Osteocyte (in vitro differentiated cells): ENCODE measurements around the gene LPGAT1. TPM values are rescaled to one million over a fixed set of nuclear protein-coding genes. Genes with fewer than 3 reads are reported as not detected.

Source experiments
- DNase-seq: peaks from one replicate; pipeline ENCODE4 v3.0.0; 2021; ENCODE audit warnings: mixed read lengths; ENCODE audit not compliant: unreplicated experiment; ENCODE audit errors: extremely low spot score
- H3K27ac Mint-ChIP-seq: one replicate; pipeline ENCODE4 v1.8.0; 2021; ENCODE audit warnings: mild to moderate bottlenecking, mixed read lengths; ENCODE audit not compliant: unreplicated experiment
- H3K27me3 Mint-ChIP-seq: one replicate; pipeline ENCODE4 v1.8.0; 2021; ENCODE audit warnings: mixed read lengths; ENCODE audit not compliant: unreplicated experiment
- H3K36me3 Mint-ChIP-seq: one replicate; pipeline ENCODE4 v1.8.0; 2021; ENCODE audit warnings: mixed read lengths; ENCODE audit not compliant: unreplicated experiment
- H3K4me1 Mint-ChIP-seq: one replicate; pipeline ENCODE4 v1.8.0; 2021; ENCODE audit warnings: mixed read lengths; ENCODE audit not compliant: unreplicated experiment
- H3K4me3 Mint-ChIP-seq: one replicate; pipeline ENCODE4 v1.8.0; 2021; ENCODE audit warnings: mild to moderate bottlenecking, moderate library complexity, mixed read lengths; ENCODE audit not compliant: unreplicated experiment
- H3K9me3 Mint-ChIP-seq: one replicate; pipeline ENCODE4 v1.8.0; 2021; ENCODE audit warnings: mixed read lengths; ENCODE audit not compliant: unreplicated experiment
- CTCF ChIP-seq: fragments of 200-600 bp; sonication (generic); IDR thresholded peaks from 2 replicates; pipeline ENCODE4 v1.5.0; 2021; ENCODE audit warnings: antibody characterized with exemption, mild to moderate bottlenecking, moderate library complexity
- total RNA-seq: library from RNA; stranded (reverse); gene quantifications from 2 replicates; pipeline ENCODE4 v1.2.1, GENCODE V29; 2021

LPGAT1 gene
- total RNA-seq, 1 donor from 2014 or later: 51.3 TPM

- DNase-seq: no peak
- no peak overlapping the region for H3K27ac Mint-ChIP-seq
- H3K27me3 Mint-ChIP-seq: no peaks in the 10 kb centered on the region
- H3K36me3 Mint-ChIP-seq: peaks cover 24% of the 10 kb centered on the region
- H3K4me3 Mint-ChIP-seq: no peak overlapping the region
- TF ChIP-seq CTCF: no peak
- no peaks in the 10 kb centered on the region for H3K4me1 Mint-ChIP-seq
- no peaks in the 10 kb centered on the region for H3K9me3 Mint-ChIP-seq
These were observed 79.1 kb downstream of the LPGAT1 start for GRCh38 chr1:211751438-211751837.

- no peak for TF ChIP-seq CTCF
- H3K27ac Mint-ChIP-seq: no peak overlapping the region
- no peak for DNase-seq
- H3K4me1 Mint-ChIP-seq: peaks cover 6% of the 10 kb centered on the region
- no peaks in the 10 kb centered on the region for H3K9me3 Mint-ChIP-seq
- H3K4me3 Mint-ChIP-seq: no peak overlapping the region
- no peaks in the 10 kb centered on the region for H3K27me3 Mint-ChIP-seq
- H3K36me3 Mint-ChIP-seq: peaks cover 23% of the 10 kb centered on the region
These were observed 80.0 kb downstream of the LPGAT1 start for GRCh38 chr1:211750599-211750998.

- Mint-ChIP-seq H3K27me3 (no peaks in the 10 kb centered on the region), H3K4me3 (no peak overlapping the region), H3K4me1 (peaks cover 18% of the 10 kb centered on the region), H3K36me3 (peaks cover 23% of the 10 kb centered on the region), H3K27ac (no peak overlapping the region), H3K9me3 (no peaks in the 10 kb centered on the region)
- TF ChIP-seq CTCF: no peak
- DNase-seq: no peak
These were observed 81.3 kb downstream of the LPGAT1 start for GRCh38 chr1:211749251-211749650.

GRCh38 chr1:211748810-211749209 lies 81.8 kb downstream of the LPGAT1 start:
- DNase-seq: no peak
- no peak for TF ChIP-seq CTCF
- Mint-ChIP-seq H3K4me1 (peaks cover 23% of the 10 kb centered on the region), H3K27ac (no peak overlapping the region), H3K9me3 (no peaks in the 10 kb centered on the region), H3K4me3 (no peak overlapping the region), H3K27me3 (no peaks in the 10 kb centered on the region), H3K36me3 (peaks cover 23% of the 10 kb centered on the region)

- TF ChIP-seq CTCF: no peak
- peaks cover 10% of the 10 kb centered on the region for H3K36me3 Mint-ChIP-seq
- H3K4me1 Mint-ChIP-seq: peaks cover 57% of the 10 kb centered on the region
- H3K4me3 Mint-ChIP-seq: no peak overlapping the region
- no peak for DNase-seq
- H3K9me3 Mint-ChIP-seq: no peaks in the 10 kb centered on the region
- no peaks in the 10 kb centered on the region for H3K27me3 Mint-ChIP-seq
- peak overlapping the region; percentile 74 for H3K27ac Mint-ChIP-seq
These were observed 87.6 kb downstream of the LPGAT1 start for GRCh38 chr1:211742889-211743529.
